GM19240 (cell line): ENCODE data around the gene LYSET.
"Not testable (repeated sequence)": the region's sequence is repeated elsewhere in the genome, so short reads cannot be mapped to it uniquely, and the experiment has no call there.

ENCODE experiments used
- DNase-seq: peaks from one replicate; pipeline ENCODE4 v3.0.0; 2011; ENCODE audit warnings: low spot score; ENCODE audit not compliant: insufficient read length

LYSET gene

GRCh38 chr14:93220509-93220908 lies 35.4 kb downstream of the LYSET start:
- DNase-seq = no peak

DNA sequence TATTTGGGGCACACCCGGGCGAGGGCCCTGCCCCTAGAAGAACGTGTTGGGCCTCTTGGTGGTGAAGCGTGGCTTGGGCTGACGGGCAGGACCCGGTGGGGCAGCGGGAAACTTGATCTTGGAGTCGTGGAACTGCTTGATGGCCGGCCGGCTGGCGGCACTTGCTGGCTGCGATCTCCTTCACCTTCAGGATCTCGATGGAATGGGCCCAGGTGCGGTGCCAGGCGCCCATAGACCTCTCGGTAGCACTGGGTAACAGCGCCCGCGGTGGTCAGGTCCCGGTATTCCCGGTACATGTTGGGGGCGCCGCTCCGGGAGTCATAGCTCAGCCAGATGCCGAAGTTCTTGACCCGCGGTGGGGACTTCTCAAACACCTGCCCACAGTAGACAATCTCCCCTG lies 38.4 kb downstream of the LYSET start:
- DNase-seq = no peak

GRCh38 chr14:93228550-93228949 lies 43.4 kb downstream of the LYSET start:
- no peak for DNase-seq

- DNase-seq = no peak
Observed at GRCh38 chr14:93230539-93230938, 45.4 kb downstream of the LYSET start.

- no peak for DNase-seq
Observed at GRCh38 chr14:93231129-93231979, 46.2 kb downstream of the LYSET start.

DNA sequence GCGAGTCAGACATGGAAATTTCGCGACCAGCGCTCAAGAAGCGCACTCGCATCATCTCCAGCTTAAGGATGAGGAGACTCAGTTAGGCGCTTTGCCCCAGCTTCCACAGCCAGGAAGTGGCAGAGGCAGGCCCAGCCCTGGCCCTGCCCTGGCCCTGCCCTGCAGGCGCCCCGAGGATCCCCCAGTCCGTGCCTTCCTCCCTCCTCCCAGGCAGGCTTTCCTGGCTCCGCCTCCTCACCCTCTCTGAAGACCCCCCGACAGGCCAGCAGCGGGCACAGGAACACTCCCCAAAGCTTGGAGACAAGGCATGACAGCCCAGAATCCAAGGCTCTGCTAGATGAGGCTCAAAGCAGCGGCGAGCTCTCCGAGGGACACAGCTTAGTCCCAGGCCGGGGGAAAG lies 47.0 kb downstream of the LYSET start:
- no peak for DNase-seq

GRCh38 chr14:93233078-93233477 lies 48.0 kb downstream of the LYSET start:
- not testable (repeated sequence) for DNase-seq

GRCh38 chr14:93234798-93235197 lies 49.7 kb downstream of the LYSET start:
- DNase-seq = no peak
